CD4-positive, alpha-beta T cell treated with Interleukin-21 for 1 hour (primary cell): ENCODE data around the gene KRTAP2-4.
"Not testable (repeated sequence)": the region's sequence is repeated elsewhere in the genome, so short reads cannot be mapped to it uniquely, and the experiment has no call there.

Experiments used
- DNase-seq: peaks from one replicate; pipeline ENCODE4 v3.0.0-alpha.2; 2020

Gene KRTAP2-4

DNA sequence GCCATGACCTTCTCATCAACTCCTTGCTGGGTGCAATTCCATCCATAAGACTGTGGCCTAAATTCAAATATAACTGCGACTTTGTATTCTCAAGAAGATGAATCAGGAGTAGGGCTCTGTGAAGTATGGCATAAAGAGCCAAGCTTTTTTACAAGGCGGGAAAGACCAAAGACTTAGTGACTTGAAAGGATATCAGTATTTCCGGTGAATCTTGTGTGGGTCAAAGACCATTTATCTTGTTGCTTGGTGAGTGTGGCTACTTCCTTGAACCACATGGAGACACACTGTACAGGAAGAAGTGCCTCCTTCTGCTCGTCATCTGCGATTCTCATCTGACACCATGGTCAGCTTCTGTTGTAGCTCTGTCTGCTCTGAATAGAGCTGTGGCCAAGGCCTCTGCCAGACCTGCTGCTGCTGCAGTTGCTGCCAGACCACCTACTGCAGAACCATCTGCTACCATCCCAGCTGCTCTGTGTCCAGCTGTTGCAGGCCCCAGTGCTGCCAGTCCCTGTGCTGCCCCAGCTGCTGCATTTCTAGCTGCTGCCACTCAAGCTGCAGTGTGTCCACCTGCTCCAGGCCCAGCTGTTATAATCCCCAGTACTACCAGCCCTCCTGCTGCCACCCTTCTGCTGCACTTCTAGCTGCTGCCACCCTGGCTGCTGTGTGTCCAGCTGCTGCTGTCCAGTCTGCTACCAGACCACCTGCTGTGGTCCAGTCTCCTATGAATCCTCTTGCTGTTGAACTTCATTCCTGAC lies 6.1 kb upstream of the KRTAP2-4 start:
- DNase-seq, result no peak

DNA sequence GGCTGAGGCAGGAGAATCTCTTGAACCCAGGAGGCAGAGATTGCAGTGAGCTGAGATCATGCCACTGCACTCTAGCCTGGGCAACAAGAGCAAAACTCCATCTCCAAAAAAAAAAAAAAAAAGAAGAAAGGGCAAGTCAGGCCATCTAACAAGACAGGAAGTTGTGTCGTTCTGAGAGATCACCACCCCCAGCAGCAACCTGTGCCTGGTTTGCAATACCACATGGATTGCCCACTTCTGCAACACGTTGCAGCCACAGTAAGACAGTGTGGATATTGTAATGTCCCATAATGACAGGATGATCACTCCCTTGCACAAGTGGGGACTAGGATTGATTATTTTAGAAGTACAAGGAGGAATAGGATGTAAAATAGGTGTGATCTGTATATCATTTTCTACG lies 3.4 kb upstream of the KRTAP2-4 start:
- no peak for DNase-seq

DNA sequence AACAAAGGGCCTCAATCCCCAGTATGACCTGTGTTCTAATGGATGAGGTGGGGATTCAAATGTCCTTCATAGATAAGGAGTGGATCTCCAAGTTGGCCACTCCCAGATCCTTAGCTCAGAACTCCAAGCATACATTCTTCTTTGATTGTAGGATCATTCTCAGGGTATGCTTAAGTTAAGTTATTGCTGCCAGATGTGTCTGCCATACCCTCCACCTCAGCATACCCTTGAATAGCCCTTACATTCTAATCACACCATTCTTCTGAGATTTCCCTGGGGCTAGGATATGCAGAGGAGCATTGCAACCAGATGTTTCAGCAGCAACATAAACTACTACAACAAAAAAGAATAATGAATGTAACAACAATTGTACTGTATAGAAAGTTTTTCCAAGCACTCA lies 1.6 kb upstream of the KRTAP2-4 start:
- DNase-seq, result no peak

DNA sequence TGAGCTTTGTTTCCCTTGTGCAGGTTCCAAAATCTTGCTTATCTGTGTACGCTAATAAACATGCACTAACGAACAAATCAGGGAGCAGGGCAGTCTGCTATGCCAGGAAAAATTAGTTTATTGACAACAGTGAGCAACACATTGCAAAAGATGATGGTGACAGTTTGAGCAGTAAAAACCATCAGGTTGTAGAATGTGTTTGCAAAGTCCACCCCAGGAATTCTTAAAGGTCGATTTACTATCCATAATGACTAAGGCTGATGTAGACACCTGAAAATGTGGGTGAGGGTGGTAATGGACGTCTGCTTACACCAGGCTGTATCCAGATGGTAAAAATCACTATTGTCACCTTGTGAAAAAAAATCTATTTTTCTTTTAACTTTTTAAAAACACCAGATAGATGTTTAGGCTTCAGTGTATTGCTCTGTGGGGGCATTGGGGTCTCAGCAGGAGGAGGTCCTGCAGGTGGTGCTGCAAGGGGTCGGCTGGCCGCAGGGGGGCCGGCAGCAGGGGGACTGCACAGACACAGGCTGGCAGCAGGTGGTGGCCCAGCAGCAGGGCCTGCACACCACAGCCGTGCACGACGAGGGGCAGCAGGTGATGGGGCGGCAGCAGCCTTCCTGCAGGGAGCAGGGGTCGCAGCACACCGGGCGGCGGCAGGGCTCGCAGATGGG lies 526 bp downstream of the KRTAP2-4 start:
- not testable (repeated sequence) for DNase-seq

DNA sequence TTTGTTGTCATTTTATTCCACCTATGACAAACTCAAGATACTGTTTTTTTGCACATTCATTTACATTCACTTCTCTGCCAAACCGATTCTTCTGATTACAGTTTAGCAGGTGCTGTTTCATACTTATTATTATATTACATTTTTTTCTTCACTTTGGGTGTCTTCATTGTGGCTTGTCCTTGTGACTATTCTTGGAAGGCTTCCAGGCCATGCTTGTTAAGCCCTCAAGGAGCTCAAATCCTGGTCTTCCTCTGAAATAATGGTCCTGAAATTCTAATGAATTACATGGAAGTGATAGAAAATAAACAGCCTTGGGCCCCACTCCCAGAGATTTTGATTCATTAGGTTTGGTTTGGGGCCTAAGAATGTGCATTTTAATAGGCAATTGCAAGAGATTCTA lies 1.4 kb downstream of the KRTAP2-4 start:
- no peak for DNase-seq

DNA sequence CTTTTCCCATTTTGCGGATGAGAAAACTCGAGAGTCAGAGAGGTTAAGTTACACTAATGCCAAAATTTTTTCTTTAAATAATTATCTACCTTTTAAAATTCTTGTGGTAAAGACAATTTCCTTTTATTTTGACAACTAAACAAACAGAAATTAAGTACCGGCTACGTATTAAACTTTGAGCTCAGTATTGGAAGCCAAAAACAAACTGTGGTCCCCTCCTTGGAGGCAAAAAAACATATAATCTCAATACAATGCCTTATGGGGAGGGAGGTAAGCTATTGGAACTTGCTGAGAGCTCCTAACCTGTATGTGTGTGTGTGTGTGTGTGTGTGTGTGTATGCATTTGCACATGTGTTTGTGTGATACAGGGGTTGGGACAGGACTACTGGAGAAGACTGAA lies 2.2 kb downstream of the KRTAP2-4 start:
- DNase-seq, result no peak

DNA sequence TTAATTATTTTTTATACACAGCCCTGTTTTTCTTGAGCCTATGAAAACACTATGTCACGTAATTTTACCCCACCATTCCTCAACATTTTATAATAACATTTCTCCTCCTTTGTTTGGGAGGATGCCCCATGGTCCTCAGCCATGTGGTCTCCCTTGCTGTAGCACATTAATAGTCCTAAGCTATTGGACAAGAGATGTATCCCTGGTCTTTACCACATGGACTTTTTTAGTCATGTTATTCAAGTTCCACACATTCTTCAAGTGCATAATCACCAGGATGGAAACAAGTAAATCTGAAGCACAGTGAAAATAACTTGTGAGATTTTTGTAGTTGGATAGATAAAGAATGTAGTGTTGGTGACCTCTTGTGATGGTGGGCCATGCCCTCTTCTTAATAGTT lies 3.7 kb downstream of the KRTAP2-4 start:
- no peak for DNase-seq

DNA sequence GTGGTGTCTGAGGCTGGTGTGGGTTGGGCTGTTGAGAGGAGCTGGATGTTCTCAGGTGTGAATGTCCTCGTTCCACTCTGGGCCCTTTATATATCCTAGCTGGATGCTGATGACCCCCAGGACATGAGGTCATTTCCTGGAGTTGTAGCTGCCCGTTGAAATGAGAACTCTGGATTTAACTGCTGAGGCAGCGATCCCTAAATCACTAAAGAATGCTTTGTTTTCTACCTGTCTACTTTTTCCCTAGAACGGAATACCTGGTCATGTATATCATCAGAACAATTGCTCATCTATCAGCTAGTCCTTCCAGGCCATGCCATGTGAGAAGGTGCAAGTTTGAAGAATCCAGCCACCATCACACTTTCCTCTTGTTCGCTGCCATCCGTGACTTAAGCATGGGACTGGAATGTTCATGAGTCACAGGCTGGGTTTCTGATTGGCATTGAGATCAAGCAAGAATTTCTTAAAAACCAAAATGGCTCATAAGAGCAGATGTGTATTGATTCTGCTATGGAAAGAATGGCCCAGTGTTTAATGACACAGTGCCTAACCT lies 5.6 kb downstream of the KRTAP2-4 start, which contains the start of gene KRTAP2-3:
TSS of gene KRTAP2-3 (minus strand) at position 63 of the 553 bp plus-strand sequence. CDS start 64 bp downstream, outside the sequence.
- no peak for DNase-seq

DNA sequence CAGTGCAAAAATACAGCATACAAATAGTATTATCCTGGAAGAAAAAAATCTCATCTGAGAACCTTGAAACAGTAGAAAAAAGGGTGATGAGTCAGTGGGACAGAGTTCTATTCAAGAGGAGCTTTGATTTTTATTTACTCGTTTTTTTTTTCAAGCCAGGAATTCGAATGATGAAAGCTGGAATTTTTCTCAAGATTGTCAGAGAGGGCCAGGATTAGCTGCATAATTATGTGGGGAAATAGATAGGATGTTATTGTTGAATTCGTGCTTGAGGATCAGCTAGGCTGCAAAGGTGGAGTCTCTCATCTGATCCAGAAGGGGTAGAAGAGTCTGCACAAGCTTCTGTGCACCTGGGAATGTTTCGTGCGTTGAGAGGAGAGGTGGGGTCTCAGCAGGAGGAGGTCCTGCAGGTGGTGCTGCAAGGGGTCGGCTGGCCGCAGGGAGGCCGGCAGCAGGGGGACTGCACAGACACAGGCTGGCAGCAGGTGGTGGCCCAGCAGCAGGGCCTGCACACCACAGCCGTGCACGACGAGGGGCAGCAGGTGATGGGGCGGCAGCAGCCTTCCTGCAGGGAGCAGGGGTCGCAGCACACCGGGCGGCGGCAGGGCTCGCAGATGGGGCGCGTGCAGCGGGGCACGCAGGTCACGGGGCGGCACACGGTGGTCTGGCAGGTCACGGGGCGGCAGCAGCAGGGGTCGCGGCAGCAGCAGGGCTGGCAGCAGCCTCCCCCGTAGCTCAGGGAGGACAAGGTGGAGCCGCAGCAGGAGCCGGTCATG lies 6.2 kb downstream of the KRTAP2-4 start:
- DNase-seq, result not testable (repeated sequence)

DNA sequence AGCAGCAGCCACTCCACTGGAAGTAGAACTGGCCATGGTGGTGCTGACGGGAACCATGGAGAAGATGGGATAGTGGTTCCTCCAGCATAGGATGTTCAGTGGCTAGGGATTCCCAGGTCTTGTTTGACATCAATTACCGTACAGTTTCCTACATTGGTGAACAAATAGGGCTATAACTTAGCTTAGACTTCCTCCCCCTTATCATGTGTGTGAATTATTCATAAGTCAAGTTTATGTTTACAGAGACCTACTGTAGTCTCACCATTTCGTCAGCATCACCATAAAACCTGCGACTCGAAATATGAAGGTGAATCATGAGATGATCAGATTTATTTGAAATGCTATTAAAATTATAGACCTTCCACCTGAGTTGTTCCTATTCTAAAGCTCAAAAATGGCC lies 6.9 kb downstream of the KRTAP2-4 start:
- DNase-seq, result no peak

DNA sequence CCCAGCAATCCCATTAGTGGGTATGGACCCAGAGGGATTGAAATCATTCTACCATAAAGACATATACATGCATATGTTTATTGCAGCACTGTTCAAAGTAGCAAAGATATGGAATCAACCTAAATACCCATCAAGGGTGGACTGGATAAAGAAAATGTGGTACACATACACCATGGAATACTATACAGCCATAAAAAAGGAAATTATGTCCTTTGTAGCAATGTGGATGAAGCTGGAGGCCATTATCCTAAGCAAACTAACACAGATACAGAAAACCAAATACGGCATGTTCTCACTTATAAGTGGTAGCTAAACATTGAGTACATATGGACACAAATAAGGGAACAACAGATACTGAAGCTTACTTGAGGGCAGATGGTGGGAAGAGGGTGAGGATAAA lies 8.1 kb downstream of the KRTAP2-4 start:
- no peak for DNase-seq

DNA sequence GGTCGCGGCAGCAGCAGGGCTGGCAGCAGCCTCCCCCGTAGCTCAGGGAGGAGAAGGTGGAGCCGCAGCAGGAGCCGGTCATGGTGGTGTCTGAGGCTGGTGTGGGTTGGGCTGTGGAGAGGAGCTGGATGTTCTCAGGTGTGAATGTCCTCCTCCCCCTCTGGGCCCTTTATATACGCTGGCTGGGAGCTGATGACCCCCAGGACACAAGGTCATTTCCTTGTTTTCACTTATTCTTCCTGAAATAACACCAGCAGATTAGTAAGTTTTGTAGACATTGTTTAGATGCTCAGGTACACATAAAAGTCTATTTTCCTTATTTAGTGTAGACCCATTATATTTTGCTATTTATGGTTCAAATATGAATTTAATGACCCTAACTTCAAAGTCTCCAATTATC lies 10.5 kb downstream of the KRTAP2-4 start, which contains the start of gene KRTAP2-2:
TSS of gene KRTAP2-2 (minus strand) at position 101 of the 400 bp plus-strand sequence. CDS start at position 82, 19 bp downstream.
- not testable (repeated sequence) for DNase-seq

DNA sequence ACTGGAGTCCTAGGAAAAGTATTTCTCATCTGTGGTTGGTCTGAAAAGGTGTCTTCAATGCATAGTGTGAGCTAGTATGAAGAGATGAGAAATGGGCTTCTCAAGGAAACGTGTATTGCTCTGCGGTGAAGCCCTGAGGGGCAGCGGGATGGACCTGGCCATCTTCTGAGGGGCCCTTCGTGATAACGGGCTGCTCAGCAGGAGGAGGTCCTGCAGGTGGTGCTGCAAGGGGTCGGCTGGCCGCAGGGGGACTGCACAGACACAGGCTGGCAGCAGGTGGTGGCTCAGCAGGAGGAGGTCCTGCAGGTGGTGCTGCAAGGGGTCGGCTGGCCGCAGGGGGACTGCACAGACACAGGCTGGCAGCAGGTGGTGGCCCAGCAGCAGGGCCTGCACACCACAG lies 11.1 kb downstream of the KRTAP2-4 start:
- not testable (repeated sequence) for DNase-seq

DNA sequence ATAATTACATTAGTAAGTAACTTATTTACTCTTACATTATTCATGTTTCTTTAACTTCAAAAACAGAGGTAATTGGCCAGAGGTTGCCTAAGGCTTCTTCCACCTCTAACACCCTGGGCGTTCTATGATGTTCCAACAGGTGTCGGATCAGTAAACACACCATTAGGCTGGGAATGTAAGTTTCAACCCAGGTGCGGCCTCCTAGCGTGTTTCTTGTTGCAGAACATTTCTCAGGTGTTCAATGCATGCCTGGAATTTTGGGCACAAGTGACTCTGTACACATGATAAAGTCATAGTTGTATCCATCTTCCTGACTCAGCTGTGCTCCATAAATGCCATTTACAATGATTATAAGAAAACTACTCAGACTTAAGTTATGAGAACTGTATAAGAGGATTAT lies 11.7 kb downstream of the KRTAP2-4 start:
- DNase-seq, result no peak

DNA sequence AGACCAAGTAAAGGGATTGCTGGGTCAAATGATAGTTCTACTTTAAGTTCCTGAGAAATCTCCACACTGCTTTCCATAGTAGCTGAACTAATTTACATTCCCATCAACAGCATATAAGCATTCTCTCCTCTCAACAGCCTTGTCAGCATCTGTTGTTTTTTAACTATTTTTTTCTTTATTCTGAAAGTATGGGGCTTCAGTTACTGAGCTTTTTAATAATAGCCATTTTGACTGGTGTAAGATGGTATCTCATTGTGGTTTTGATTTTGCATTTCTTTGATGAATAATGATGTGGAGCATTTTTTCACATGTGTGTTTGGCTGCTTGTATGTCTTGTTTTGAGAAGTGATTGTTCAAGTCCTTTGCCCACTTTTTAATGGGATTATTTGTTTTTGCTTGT lies 13.1 kb downstream of the KRTAP2-4 start:
- DNase-seq, result no peak

DNA sequence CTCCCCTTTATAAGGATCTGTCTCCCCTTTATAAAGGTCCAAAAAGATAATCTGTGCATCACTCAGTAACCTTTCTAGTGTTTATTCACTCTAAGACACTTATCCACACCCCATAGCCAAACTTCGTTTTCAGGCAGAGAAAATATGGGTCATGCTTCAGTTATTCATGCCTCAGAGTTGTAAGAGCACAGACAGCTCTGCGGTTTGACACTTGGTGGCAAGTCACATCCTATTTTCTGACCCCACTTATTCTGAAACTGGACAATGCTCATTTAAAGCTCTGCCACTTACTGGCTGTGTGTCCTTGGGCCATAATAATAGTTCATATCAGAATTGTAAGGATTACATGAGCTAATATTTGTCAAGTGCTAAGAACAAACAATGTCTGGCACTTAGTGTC lies 16.6 kb downstream of the KRTAP2-4 start:
- DNase-seq, result no peak

DNA sequence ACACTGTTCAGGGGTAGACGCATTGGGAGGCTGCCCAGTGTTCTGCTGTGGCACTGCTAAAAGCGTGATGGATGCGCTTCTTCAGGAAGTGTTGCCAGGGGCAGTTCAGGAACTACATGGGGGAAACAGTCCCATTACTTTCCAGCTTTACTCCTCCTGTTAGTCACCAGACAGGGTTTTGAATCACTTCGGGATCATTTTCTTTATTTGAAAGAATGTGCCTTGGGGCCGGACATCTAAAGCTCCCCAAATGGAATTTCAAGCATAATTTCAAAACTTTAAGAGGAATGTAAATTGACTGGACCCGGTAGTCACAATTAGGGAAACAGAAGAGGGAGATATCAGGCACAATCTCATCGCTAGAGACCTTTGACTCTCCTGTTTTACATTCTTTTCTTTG lies 17.2 kb downstream of the KRTAP2-4 start:
- DNase-seq, result no peak

DNA sequence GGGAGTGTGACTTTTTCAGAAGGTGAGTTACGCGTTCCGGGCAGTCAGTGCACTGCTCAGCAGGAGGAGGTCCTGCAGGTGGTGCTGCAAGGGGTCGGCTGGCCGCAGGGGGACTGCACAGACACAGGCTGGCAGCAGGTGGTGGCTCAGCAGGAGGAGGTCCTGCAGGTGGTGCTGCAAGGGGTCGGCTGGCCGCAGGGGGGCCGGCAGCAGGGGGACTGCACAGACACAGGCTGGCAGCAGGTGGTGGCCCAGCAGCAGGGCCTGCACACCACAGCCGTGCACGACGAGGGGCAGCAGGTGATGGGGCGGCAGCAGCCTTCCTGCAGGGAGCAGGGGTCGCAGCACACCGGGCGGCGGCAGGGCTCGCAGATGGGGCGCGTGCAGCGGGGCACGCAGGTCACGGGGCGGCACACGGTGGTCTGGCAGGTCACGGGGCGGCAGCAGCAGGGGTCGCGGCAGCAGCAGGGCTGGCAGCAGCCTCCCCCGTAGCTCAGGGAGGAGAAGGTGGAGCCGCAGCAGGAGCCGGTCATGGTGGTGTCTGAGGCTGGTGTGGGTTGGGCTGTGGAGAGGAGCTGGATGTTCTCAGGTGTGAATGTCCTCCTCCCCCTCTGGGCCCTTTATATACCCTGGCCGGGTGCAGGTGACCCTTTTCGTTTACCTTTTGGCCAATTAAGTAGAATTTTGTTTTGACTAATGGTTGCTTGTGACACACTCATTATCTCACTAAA lies 18.8 kb downstream of the KRTAP2-4 start, which contains the start of gene KRTAP2-1:
TSS of gene KRTAP2-1 (minus strand) at position 582 of the 731 bp plus-strand sequence. CDS start at position 533, 49 bp downstream.
- DNase-seq, result not testable (repeated sequence)

DNA sequence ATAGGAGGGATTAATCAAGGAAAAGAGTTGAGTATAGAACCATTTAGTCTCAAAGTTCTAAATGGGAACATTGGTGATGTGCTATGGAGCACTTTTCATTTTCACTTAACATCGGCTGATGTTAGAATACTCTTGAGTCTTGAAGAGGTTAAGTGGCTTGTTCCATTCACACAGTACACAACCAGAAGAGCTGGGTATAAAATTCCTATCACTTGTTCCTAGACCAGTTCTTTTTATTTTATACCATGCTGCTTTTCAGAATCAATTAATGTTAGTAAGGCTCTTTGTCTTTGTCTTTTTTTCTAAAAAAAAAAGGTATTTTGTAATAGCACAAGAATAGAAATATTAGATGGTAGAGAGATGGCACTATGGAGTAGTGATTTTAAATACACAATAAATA lies 22.7 kb downstream of the KRTAP2-4 start:
- DNase-seq, result no peak

DNA sequence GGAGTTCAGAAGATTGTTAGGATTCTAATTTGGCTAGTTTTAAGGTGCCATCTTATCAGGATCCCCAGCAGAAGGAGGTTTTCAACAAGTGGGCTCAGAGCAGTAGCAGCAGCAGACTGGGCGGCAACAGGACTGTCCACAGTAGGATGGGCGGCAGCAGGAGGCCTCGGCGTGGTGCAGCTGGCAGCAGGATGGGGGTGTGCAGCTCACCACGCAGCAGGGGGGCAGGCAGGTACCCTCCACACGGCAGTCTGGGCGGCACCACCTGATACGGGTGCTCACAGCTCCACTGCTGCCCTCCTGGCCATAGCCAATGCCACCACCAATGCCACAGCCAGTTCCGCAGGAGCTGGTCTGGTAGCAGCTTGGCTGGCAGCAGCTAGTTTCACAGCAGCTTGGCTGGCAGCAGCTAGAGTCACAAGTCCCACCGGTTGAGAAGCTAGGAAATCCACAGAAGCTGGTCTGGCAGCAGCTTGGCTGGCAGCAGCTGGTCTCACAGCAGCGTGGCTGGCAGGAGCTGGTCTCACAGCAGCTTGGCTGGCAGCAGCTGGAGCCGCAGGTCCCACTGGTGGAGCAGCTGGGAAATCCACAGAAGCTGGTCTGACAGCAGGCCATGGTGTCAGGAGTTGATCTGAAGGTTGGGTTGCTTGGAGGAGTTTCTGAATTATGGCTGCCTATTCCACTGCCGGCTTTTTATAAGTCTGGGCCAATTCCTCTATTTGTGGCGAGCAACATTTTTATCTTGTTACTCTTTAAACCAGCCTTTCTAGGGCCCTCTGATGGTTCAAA lies 24.7 kb downstream of the KRTAP2-4 start, which contains the start of gene KRTAP1-1:
TSS of gene KRTAP1-1 (minus strand) at position 668 of the 789 bp plus-strand sequence. CDS start at position 615, 53 bp downstream.
- DNase-seq, result not testable (repeated sequence)

DNA sequence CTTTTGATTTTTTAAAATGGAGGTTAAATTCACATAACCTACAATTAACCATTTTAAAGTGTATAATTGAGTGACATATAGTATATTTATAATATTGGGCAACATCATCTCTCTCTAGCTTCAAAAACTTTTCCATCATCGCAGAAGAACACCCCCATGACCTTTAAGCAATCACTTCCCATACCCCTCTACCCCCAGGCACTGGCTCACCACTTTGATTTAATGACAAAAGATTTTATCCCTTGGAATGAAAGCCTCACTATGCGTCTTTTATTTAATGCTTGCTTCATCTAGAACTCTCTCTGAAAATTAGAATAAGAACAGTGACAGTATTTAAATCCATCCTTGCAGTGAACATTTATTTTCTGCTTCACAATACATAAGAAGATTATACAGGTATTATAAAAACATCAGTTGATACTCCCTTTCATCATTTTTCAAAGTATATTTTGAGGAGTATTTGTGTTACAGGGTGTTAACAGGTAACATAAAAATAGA lies 27.8 kb downstream of the KRTAP2-4 start:
- DNase-seq, result no peak
